HG03442 (cell line): ENCODE measurements around the gene SLC35F1.
A peak's percentile ranks its signal among the peaks of the same experiment; 100 is the strongest.
"Not testable (repeated sequence)": the region's sequence is repeated elsewhere in the genome, so short reads cannot be mapped to it uniquely, and the experiment has no call there.

ENCODE experiments used
- ATAC-seq: cut with Tn5 transposase; IDR thresholded peaks from one replicate; pipeline ENCODE4 v1.9.1; 2021; ENCODE audit warnings: mild to moderate bottlenecking, moderate library complexity; ENCODE audit not compliant: unreplicated experiment

The SLC35F1 gene

GRCh38 chr6:117906958-117907600 is at the start of gene SLC35F1:
SLC35F1 (plus strand) TSS chr6:117907264.
- peak; percentile 59 for ATAC-seq

DNA sequence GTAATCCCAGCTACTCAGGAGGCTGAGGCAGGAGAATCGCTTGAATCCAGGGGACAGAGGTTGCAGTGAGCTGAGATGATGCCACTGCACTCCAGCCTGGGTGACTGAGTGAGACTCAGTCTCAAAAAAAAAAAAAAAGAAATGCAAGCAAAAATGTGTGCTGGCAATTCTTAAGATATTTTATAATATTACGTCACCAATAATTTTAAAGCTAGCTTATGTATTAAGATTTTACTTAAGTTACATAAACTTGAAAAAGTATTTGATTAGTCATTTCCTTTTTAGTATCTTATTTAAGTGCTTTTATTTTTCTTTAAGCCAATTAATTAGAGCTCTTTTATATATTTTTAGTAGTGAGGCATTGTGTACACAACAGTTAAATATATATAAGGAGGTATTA is 48.5 kb upstream of the SLC35F1 start:
- not testable (repeated sequence) for ATAC-seq

DNA sequence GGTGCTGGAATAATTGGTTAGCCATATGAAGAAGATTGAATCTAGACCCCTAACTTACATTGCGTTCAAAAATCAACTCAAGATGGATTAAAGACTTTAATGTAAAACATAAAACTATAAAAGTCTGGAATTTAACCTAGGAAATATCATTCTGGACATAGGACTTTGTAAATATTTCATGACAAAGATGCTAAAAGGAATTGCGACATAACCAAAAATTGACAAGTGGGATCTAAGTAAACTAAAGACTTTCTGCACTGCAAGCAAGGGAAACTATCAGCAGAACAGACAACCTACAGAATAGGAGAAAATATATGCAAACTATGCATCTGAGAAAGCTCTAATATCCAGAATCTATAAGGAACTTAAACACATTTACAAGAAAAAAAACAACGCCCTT is 45.5 kb upstream of the SLC35F1 start:
- no peak for ATAC-seq

DNA sequence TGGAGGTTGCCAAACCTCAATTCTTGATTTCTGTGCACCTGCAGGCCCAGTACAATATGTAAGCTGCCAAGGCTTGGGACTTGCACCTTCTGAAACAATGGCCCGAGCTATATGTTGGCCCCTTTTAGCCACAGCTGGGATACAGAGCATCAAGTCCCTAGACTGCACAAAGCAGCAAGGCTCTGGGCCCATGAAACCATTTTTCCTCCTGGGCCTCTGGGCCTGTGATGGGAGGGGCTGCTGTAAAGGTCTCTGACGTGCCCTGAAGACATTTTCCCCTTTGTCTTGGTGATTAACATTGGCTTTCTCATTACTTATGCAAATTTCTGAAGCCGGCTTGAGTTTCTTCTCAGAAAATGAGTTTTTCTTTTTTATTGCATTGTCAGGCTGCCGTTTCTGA is 40.5 kb upstream of the SLC35F1 start:
- no peak for ATAC-seq

DNA sequence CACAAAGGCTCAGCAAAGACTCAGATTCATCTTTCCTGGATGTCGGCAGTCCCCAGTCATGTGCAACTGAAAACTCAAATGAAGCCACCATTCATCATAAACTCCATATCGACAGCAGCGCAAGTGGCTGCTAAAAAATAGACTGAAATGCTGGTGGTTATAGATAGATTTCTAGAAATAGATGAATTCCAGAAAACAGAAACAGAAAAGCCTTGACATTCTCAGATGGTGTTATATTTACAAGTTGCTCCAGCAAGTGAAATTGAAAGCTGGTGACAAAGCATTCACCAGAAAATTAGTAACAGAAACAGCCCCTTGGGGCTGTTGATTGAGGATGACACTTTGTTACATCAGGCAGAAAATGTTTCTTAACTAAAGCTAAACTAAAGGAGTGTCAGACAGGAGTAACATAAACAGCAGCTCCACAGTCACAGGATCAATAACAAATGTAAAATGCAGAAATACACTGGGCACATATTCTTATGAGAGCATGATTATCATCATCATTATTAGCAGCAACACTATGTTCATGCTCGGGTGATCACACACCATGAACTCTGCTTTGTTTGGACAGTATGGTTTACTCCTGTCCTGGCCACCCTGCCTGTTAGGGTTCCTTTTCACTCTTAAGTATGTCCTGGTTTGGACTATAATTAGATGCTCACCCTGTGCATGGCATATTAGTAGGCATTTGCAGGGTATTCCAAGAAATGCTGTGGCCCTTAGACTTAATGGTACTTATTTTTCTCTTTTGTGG is 36.4 kb upstream of the SLC35F1 start:
- peak; percentile 89 for ATAC-seq

DNA sequence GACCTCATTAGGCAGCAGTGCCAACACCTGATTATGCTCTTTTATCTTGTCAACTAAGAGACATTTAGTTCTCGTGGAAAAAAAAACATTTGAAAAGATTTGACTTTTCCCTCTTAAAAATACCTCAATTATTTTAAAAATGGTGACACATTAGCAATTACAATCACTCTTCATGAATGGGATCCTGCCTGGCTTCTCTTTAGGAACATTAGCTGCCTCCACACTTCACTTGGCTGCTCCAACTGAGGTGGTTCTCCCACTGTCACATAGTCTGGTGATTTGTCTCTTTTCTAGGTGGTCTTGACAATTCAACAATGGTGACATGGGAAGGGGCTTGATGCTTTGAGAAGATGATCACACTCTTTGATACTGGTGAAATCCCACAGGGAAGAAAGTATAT is 26.2 kb upstream of the SLC35F1 start:
- ATAC-seq = no peak

GRCh38 chr6:117890172-117890571 is 16.9 kb upstream of the SLC35F1 start:
- ATAC-seq = no peak

DNA sequence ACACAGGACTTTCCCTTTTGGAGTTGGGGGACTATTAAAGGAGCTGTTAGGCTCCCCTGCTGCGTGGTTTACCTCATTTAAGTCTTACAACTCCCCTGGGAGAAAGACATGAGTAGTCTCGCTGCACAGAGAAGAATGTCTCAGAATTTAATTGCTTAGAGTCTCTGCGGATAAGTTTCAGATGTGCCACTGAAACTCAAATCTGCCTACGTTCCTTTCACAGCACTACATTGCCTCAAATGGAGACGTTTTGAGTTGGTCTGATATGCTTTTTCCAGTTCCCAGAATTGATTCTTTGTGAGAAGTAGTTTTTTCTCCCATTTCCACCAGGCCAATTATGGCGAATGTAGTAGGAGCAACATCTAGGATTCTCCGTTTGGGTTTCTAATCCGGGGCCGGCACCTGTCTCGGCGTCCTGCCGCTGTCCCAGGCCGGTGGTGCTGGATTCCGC is 532 bp upstream of the SLC35F1 start:
- peak; percentile 59 for ATAC-seq

DNA sequence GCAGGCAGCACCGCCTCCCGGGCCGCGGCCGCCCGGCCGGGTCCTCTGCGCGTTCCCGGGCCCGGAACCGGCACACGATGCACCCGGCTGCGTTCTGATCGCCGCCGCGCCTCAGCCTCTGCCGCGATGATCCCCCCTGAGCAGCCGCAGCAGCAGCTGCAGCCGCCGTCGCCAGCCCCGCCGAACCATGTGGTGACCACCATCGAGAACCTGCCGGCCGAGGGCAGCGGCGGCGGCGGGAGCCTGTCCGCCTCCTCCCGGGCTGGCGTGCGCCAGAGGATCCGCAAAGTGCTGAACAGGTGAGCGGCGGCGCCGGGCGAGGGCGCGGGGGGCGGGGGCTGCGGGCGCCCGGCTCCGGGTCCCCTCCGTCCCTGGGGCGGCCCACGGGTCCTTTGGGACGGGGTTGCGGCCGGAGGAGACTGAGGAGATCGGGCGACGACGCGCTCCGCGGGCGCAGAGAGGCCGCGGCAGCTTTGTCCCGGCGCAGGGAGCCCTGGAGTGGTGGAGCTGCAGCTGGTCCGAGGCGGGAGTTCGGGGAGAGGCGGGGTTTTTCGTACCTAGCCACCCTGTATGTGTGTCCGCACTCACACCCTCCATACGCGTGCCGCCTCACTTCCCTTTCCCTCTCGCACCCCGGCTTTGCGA is 659 bp downstream of the SLC35F1 start:
- peak; percentile 13 for ATAC-seq

GRCh38 chr6:117908246-117909068 is 1.4 kb downstream of the SLC35F1 start:
- no peak for ATAC-seq

GRCh38 chr6:117909638-117910037 is 2.6 kb downstream of the SLC35F1 start:
- ATAC-seq = no peak

GRCh38 chr6:117910549-117910948 is 3.5 kb downstream of the SLC35F1 start:
- no peak for ATAC-seq

GRCh38 chr6:117911150-117911549 is 4.1 kb downstream of the SLC35F1 start:
- ATAC-seq = no peak

DNA sequence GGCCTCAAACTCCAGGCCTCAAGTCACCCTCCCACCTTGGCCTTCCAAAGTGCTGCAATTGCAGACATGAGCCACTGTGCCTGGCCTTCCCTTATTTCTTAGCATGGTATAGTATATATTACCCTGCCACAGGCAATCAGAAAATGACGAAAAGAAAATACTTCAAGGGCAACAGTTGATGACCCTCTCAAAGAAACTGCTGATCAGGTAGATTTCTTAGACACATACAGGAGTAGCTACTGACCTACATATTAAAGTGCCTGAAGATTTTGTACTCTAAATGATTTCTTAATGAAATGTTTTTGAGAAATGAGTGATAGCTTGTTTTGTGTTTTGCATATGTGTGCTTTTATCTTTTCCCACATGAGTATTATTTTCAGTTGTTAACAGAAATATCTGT is 4.6 kb downstream of the SLC35F1 start:
- ATAC-seq = no peak

DNA sequence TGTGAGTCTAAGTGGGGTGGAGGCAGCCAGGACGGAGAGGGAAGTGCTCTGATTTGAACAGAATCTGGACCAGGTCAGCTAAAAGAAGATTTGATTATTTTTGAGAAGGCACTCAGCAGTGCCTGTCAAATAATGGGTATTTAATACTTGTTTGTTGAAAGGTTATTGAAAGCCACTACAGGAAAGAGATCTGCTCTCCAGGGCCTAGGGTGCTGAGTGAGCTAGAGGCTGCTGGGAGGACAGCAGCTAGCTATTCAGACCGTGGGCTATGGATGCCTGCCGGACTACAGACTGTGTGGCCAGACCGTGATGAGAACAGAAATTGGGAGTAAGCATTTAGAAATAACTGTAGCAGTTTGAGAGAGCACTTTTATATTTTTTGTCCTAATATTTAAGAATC is 8.8 kb downstream of the SLC35F1 start:
- ATAC-seq = no peak

DNA sequence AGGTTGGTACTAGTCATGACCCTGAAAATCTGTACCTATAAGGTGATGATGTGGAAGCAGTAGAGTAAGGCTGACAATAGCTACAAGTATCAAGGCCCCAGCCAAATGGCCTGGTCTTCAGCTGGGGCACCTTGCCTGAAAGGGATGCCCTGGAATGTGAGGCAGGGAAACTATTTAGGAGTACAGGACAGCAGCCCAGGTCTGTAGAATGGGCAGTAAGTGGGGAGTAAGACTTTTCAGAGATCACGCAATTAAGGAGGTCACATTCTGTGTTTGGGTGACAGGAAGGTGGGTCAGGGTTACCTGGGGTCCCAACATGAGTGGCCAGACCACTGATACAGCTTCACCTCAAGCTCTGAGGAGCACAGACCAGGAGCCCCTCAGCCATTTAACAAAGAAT is 9.4 kb downstream of the SLC35F1 start:
- no peak for ATAC-seq

DNA sequence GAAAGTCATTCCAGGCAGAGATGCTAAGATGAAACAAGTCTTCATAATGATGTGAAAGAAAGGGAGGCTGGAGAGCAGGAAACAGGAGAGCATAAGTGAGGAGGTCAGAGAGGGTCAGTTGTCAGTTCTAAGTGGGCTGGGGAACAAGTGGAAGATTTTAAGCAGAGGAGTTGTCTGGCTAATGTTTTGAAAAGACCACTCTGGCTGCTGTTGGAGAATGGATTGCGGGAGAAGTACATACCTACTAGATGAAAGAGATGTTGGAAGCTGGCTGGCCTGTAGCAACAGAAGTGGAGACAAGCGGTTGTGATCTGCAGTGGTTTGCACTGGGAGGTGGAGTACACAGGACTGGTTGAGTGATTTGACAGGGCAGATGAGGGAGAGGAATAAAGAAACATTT is 10.1 kb downstream of the SLC35F1 start:
- ATAC-seq = no peak

DNA sequence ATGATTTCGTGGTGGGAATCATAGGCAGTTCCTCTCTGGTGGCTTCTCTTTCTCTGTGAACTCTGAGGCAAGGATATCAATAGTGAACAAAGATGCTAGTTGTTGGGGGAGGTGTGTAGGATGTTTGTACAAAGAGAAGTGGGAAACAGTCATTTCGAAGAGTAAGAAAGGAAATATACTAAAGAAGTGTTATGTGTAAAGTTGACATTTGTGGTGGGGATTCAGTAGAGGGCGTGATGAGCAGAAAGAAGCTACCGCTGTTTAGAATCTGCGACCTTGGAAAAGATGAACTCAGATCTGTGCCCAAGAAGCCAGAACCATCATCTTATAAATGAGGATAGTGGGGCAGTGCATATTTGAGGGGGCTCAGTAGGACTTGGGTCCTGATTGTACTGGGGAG is 11.4 kb downstream of the SLC35F1 start:
- no peak for ATAC-seq

DNA sequence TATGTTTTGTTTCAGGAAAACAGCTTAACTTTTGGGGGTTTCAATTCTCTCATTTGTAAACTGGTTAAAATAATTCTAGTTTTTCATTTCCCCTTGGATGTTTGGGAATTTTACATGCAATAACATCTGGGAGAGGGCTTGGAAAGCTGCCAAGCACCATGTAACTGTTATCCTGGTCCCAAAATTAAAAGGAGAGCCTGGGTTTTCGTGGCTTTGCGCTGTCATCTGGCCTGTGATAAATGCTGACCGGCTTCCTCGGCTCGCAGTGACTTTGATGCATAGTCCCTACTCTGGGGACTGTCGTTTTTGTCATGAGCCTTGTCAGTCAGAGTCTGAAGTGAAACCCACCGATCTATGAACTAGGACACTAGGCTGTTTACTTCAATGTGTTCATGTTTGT is 12.2 kb downstream of the SLC35F1 start:
- ATAC-seq = no peak

- ATAC-seq = no peak
Observed at GRCh38 chr6:117919775-117920729, 13.0 kb downstream of the SLC35F1 start.
